HG02973 (cell line): ENCODE data around the gene LEPROT.
"Not testable (repeated sequence)": the region's sequence is repeated elsewhere in the genome, so short reads cannot be mapped to it uniquely, and the experiment has no call there.

Experiments
- ATAC-seq: cut with Tn5 transposase; IDR thresholded peaks from one replicate; pipeline ENCODE4 v1.9.1; 2021; ENCODE audit warnings: moderate library complexity; ENCODE audit not compliant: unreplicated experiment

LEPROT gene

DNA sequence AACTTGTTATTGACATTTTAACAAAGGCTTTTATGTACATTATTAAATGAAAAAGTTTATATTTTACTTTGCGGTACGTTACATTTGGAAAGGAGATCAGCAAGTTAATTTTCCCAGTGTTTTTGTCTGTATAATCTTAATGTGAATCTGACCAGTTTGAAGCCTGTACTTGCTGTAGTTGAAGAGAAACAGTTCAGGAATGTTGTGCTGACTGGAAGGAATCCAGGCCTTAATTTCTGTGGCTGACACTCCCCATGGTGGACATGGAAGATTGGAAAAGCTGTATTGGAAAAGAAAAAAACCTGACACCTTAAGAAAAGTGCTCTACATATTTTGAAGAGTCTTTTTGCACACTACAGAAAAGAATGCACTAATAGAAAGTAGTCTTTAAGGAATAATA, 15.5 kb downstream of the LEPROT start:
- no peak for ATAC-seq

DNA sequence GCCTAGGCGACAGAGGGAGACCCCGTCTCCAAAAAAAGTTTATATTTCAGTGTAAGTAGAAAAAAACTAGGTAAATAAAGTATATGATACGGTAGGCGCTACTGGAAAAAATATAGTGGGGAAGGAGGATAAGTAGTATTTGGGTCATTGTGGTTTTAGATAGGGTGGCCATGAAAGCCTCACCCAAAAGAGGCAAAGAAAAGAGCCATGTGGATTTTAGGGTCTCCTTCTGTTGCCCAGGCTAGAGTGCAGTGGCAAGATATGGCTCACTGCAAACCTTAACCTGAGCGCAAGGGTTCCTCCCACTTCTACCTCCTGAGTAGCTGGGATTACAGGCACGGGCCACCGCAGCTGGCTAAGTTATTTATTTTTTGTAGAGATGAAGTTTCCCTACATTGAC, 17.1 kb downstream of the LEPROT start:
- ATAC-seq: no peak

DNA sequence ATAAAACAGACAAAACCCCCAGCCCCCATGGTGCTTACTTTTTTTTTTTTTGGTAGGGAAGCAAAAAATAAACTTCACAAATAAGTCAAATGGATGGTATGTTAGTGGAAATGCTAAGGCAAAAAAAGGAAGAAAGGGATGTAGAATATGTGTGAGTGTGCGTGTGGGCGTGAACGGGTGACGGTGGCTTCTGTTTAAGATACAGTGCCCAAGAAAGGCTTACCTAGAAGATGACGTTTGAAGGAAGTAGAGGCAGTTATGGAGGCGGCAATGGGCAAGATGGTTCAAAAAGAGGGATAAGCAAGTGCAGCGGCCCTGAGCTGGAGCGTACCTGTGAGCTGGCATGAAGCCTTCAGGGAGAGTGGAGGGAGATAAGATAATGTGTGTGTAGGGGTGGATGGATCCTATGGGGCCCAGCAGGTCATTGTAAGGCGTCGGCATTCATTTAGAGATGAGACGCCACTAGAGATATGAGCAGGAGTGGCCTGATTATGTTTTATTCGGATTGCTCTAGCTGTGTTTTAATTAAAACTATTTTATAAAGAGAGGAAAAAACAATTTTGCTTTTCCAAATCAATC, 19.9 kb downstream of the LEPROT start:
- no peak for ATAC-seq

DNA sequence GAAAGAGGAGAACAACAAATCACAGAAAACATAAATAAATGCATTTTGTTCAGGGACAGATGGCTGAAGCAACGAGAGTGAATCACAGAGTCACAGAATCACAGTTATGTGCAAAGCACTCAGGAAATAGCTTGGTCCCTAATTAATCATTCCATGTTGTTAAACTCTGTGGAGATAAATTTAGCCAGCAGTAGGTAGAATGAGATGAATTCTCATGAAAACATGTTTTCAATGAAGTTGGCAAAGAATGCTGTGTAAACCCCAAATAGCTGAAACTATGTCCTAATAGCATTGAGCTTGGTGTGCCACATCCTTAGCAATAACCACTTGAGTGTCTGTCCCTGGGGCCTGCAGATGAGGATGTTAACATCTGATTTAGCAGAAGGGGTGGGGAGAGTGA, 20.4 kb downstream of the LEPROT start:
- no peak for ATAC-seq

DNA sequence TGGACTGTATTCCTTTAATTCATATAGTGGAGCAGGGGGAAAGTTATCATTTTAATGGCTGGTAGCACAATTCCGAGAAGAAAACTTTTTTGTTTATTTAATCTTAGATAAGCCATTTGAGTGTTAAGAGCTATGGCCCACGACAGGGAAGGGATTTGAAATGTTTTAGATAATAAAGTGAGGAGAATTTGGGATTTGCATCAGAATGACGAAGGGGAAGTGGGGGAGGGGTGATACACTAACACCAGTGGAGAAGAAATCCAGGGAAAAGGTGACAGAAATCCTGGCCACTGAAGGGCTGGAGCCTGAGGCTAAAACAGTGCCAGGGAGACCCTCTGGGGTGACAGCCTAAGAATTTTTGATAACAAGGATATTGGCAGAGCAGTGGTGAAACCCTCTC, 21.0 kb downstream of the LEPROT start:
- ATAC-seq: no peak

DNA sequence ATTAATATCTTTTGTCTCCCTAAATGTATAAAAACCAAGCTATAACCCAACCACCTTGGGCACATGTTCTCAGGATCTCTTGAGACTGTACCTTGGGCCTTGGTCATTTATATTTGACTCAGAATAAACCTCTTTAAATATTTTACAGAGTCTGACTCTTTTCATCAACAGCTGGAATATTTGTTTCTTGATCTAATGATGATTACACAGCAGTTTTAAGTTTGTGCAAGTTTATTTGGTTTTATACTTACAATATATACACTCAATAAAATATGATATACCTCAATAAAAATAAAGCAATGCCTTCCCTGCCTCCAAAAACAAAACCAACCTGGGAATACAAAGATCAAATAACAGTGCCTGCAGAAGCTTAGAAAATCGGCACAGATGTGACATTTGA, 22.0 kb downstream of the LEPROT start:
- ATAC-seq: no peak

DNA sequence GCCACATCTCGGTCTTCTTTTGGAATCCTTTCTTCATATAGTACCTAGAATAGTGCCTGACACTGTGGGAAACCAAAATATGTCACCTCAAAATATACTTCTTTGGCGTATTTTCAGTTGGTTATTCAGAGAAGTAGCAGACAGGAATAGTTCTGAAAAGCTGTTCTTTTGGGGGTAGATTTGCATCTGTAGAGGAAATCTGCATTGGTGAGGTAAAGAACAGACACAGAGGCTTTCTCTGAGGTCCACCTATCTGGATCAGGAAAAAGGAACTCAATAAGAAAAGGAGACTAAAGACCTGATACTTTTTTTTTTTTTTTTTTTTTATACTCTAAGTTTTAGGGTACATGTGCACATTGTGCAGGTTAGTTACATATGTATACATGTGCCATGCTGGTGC, 23.2 kb downstream of the LEPROT start:
- no peak for ATAC-seq

DNA sequence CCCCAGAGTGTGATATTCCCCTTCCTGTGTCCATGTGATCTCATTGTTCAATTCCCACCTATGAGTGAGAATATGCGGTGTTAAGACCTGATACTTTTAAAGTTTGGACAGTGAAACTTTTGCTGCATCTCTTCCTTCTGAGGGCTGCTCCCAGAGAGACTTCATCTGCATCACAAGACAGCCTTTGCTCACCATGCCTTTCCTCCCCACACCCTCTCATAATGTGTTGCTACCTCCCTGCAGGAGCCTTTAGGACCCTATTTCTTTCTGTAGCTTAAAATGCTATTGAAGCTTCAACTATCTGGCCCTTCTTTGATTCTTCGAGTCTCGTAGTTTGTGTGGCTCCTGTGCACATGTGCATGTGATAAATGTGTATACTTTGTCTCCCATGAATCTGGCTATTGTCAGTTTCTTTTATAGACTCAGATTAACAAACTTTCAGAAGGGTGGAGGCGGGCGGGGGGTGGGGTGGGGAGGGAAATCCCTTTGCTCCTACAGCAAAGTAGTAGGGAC, 23.7 kb downstream of the LEPROT start:
- ATAC-seq: no peak

DNA sequence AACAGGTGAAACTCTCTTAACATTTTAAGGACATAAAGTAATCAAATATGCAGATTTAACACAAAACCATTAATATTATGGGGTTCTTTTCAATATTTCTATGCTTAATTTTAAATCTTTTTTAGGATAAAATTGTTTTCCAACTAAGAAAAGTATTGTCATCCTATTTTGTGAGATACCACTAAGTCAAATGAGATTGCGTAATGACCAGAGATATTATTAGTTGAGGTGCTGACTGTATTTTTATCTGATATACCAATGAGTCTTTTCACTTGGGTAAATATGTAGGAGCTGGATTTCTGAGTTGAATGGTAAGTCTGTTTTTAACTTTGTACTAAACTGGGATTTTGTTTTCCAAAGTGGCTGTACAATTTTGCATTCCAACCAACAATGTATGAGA, 25.4 kb downstream of the LEPROT start:
- no peak for ATAC-seq

DNA sequence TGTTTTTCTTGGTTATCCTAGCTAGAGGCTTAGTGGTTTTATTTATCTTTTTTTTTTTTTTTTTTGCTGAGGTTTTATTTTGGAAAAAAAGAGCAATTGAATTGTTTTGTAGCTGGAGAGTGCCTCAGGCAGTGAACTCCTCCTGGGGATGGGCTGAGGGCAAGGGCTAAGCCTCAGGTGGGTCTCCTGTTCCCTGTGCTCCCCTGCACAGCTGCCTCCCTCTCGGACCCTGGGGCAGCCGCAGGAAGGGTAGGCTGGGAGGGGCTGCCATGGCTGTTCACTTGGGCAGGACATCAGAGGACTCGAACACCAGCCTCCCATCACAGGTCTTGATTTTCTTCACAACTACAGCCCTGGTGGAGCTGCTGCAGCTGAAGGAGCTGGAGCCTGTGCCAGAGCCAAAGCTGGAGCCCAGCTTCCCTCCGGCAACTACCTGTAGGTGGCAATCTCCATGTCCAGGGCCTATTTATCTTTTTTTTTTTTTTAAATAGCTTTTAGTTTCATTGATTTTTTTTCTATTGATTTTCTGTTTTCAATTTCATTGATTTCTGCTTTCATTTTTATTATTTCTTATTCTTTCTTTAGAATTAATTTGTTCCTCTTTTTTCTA, 28.9 kb downstream of the LEPROT start:
- no peak for ATAC-seq

DNA sequence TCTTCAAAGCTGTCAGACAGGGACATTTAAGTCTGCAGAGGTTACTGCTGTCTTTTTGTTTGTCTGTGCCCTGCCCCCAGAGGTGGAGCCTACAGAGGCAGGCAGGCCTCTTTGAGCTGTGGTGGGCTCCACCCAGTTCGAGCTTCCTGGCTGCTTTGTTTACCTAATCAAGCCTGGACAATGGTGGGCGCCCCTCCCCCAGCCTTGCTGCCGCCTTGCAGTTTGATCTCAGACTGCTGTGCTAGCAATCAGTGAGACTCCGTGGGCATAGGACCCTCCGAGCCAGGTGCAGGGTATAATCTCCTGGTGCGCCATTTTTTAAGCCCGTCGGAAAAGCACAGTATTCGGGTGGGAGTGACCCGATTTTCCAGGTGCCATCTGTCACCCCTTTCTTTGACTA, 35.2 kb downstream of the LEPROT start:
- not testable (repeated sequence) for ATAC-seq

DNA sequence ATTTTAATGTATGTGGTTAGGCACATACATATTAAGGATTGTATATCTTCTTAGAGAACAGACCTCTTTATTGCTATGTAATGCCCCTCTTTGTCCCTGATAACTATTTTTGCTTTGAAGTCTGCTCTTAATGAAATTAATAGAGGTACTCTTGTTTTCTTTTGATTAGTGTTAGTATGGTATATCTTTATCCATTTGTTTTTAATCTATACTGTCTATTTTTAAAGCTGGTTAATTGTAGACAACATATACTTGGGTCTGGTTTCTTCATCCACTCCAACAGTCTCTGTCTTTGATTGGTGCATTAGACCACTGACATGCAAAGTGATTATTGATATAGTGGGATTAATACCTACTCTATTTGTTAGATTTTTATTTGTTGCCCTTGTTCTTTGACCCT, 36.0 kb downstream of the LEPROT start:
- no peak for ATAC-seq

DNA sequence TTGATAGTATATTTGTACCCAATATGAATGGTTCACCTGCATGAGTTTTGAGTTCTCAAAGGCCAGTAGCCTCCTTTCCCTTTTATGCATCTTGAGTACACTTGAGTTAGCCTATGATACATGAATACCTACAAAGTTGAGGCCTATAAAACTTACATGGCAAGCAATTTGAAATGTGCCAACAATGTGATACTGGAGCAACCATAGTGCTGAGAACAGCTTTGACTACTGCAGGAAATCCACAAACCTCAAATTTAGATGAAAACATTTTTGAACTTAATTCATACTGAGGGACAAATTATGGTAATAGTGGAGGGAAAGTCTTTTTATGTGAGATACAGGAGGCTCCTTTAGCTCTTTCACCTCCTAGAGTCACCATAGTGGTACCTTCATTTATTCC, 37.4 kb downstream of the LEPROT start:
- no peak for ATAC-seq

DNA sequence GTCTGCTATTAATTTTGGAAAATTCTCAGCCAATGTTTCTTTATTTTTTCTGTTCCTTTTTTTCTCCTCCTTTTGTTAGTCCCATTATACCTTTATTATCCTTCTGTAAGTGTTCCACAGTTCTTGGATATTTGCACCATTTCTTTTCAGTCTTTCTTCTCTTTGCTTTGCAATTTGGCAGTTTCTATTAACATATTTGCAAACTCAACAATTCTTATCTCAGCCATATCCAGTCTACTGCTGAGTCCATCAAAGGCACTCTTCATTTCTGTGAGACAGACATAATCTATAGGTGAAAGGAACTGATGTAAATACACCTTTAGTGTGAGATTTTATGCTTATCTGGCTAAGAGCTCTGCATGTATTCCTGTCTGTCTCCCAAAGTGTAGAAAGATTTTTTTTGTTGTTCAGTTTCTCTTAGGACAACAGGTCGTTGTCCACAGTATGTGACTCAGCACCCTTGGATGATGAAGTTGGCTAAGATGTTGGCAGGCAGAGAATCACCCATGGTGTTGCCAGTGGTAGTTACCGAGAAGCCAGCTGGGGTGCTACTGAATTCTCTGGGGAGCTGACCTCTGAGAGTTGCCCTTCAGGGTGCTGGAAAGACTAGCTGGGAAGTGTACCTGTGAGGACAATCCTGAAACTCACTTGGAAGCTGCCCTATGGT, 38.4 kb downstream of the LEPROT start:
- no peak for ATAC-seq

DNA sequence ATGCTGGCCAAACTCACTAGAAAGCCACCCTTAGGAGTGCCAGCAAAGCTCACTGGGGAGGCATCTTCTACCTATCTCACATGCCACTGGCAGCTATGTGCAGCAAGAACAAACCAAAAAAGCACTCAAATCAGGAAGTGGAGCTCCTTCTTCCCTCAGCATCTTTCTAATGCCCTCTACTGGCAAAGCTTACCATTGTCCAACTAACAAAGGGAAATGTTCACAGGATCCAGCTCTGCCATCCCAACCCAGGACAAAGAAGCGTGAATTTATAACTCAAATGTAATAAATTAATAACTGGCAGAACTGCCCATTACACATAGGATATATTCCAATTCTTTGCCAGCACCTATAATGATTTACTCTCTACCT, 38.9 kb downstream of the LEPROT start:
- ATAC-seq: peak; percentile 76

DNA sequence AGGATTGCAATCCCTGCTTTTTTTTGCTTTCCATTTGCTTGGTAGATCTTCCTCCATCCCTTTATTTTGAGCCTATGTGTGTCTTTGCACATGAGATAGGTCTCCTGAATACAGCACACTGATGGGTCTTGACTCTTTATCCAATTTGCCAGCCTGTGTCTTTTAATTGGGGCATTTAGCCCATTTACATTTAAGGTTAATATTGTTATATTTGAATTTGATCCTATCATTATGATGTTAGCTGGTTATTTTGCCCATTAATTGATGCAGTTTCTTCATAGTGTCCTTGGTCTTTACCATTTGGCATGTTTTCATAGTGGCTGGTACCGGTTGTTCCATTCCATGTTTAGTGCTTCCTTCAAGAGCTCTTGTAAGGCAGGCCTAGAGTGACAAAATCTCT, 45.4 kb downstream of the LEPROT start:
- not testable (repeated sequence) for ATAC-seq

DNA sequence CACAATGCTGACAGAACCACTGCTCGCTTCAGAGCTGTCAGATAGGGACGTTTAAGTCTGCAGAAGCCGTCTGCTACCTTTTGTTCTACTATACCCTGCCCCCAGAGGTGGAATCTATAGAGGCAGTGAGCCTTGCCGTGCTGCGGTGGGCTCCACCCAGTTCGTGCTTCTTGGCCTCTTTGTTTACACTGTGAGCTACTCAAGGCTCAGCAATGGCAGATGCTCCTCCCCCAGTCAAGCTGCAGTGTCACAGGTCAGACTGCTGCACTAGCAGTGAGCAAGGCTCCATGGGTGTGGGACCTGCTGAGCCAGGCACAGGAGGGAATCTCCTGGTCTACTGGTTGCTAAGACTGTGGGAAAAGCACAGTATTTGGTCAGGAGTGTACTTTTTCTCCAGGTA, 47.1 kb downstream of the LEPROT start:
- ATAC-seq: no peak

DNA sequence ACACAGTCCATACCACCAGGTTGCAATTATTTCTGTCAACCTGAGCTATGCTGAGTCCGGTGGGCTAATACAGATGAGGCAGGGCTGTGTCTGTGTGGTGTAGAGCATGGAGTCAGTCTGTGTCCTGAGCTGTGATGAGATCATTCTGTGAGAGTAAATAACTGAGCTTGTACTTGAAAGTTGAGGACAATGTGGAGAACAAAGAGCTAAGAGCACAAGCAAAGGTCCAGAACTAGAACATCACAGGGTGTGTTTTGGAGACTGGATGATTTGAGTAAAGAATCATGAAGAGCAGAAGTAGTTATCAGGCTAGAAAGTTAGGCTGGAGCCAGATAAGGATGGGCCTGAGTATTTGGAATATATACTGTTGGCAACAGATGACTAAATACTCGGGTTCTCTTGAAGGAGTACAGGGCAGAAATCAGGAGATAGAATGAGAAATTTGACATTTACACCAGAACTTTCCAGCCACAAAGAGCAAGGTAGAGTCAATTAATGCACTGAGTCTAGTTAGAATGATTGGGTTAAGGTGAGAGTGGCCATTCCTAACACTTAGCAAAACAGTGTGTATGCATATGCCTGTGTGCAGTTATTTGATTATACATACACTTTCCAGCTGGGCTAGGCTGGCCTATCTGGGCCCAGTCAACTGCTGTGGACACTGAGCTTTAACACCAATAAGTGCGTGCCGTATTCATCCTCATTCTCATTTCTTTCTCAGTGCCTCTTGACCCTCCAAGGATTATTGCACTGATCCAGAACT, 48.8 kb downstream of the LEPROT start:
- no peak for ATAC-seq

DNA sequence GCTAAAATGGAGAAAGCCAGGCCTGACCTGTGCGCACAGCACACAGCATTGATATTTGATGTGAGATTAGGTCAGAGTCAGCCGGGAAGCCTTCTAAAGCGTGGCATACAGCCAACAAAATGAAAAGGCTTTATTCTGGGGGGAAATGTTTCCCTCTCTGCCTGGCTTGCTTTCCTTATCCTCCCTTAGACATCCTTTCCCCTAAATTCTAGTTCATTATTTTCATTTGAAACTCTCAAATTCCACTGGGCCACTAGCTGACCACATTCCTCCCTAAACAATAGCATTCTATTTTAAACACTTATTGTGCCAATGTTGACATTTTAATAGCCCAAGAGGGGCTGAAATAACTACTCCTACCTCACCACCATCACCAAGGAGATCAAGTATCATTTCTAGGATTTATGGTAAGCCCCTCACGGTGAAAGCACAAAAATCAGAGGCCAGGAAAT, 49.4 kb downstream of the LEPROT start:
- no peak for ATAC-seq

DNA sequence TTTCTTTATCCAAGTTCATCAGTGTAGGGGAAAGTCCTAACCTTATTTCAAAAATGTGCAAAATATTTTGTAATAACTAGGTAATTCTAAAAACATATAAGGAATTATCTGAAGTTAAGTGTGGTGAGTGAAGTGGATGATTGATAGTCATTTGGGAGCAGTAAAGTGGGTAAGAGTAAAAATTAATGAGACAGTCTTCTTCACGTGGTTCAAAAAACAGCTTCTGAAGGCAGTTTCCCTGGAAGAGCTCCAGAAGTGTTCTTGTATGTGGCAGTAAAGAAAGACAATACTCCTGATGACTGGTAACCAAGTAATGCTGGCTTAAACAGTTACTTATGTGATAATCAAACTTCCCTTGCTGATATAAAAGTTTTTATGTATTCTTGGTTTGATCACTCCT, 50.3 kb downstream of the LEPROT start:
- ATAC-seq: no peak

DNA sequence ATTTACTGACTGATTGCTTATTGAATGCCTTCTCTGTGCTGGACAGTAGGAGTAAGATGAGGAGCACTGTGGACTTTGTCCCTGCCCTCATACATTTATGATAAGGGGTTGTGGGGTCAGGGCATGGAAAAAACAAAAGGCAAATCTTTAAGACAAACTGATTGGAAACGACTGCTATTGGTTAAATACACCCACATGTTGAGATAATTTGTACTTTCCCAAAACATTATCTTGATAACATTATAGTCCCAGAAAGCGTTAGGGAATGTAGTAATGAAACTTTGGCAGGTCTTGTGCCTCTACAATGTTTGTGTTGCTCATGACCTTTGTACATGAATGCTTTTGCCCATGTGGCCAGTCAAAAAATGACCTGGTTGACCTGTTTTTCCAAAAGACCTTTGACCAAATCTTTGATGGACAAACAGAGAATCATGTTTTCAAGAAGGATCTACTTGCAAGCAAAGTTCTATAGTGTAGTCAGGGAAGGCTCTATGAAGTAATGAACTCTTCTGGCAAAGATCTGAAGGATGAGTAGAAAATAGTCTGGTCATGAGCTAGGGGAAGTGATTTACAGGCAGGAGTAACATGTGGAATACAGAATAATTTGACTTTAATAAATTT, 50.9 kb downstream of the LEPROT start:
- ATAC-seq: no peak
